GM12878 (cell line): ENCODE data around the gene OR5B2. TPM values are rescaled to one million over a fixed set of nuclear protein-coding genes. Genes with fewer than 3 reads are reported as not detected.

Experiments used
- ATAC-seq: fragments of 200-7000 bp; cut with Tn5 transposase; 3 replicates; pipeline ENCODE4 v1.9.1; 2020; ENCODE audit warnings: mild to moderate bottlenecking, moderate library complexity
- BruUV-seq: library from RNA; stranded (reverse); fragments of 400-500 nt; replicated peaks from 2 replicates; lab custom pipeline; 2021; lab: Mats Ljungman, UMichigan
- CTCF ChIA-PET: fragments of 300-600 bp; sonication (Branson Sonifier 250); formaldehyde crosslinking; extraction: SDS; loops from one replicate; lab custom pipeline; 2021; ENCODE audit warnings: inconsistent platforms; lab: Yijun Ruan, JAX
- POLR2A ChIA-PET: fragments of 350-600 bp; formaldehyde crosslinking; extraction: SDS; loops from one replicate; lab custom pipeline; 2021; ENCODE audit warnings: inconsistent platforms; lab: Charles Lee
- RAD21 ChIA-PET: fragments of 300-600 bp; sonication (Branson Sonifier 250); formaldehyde crosslinking; loops from one replicate; lab custom pipeline; 2023; ENCODE audit warnings: antibody characterized with exemption; ENCODE audit not compliant: unreplicated experiment; lab: Charles Lee
- SMC1A ChIA-PET: fragments of 300-600 bp; sonication (Branson Sonifier 250); formaldehyde crosslinking; loops from one replicate; lab custom pipeline; 2023; ENCODE audit not compliant: unreplicated experiment, uncharacterized antibody; lab: Charles Lee
- DNase-seq: peaks from one replicate; pipeline ENCODE4 v3.0.0-alpha.2; 2011; ENCODE audit warnings: low read depth, low spot score
- FAIRE-seq: peaks from 3 replicates; lab custom pipeline; 2011; peaks lifted over from hg19 to GRCh38; lab: Jason Lieb, UNC
- H2AFZ ChIP-seq: 2 replicates; pipeline ENCODE4 v1.6.0; 2011; ENCODE audit warnings: low read depth, low read length, control low read depth; ENCODE audit not compliant: control insufficient read depth
- H3K27ac ChIP-seq: 2 replicates; pipeline ENCODE4 v1.5.1; 2011; ENCODE audit warnings: control low read depth; ENCODE audit not compliant: control insufficient read depth, insufficient read depth
- H3K27me3 ChIP-seq, 2 experiments: replicated peaks in 1 of 2; 2 replicates each; pipeline versions ENCODE4 v1.6.0 to v1.6.1; 2011; ENCODE audit warnings: low read length in 1 of 2; ENCODE audit not compliant: control insufficient read depth in 2 of 2, insufficient read depth in 2 of 2
- H3K36me3 ChIP-seq, 2 experiments: 2 replicates each; pipeline ENCODE4 v1.5.1; 2011; ENCODE audit warnings: low read length in 1 of 2; ENCODE audit not compliant: control insufficient read depth in 2 of 2, insufficient read depth in 2 of 2
- H3K4me1 ChIP-seq: 2 replicates; pipeline ENCODE4 v1.6.1; 2011; ENCODE audit warnings: mild to moderate bottlenecking, low read length, moderate library complexity, mixed read lengths; ENCODE audit not compliant: control insufficient read depth, insufficient read depth
- H3K4me2 ChIP-seq: 2 replicates; pipeline ENCODE4 v1.6.0; 2011; ENCODE audit warnings: control low read depth; ENCODE audit not compliant: control insufficient read depth, insufficient read depth
- H3K4me3 ChIP-seq: fragments of 200-600 bp; sonication (generic); 2 replicates; pipeline ENCODE4 v1.5.1; 2016
- H3K79me2 ChIP-seq: 2 replicates; pipeline ENCODE4 v1.6.0; 2011; ENCODE audit warnings: low read length; ENCODE audit not compliant: control insufficient read depth, insufficient read depth
- H3K9ac ChIP-seq: 2 replicates; pipeline ENCODE4 v1.8.0; 2011; ENCODE audit warnings: low read length, control low read depth, mixed read lengths; ENCODE audit not compliant: control insufficient read depth, insufficient read depth
- H3K9me3 ChIP-seq: replicated peaks from 3 replicates; pipeline ENCODE4 v1.5.1; 2011; ENCODE audit warnings: mild to moderate bottlenecking, low read length; ENCODE audit not compliant: control insufficient read depth, insufficient read depth
- H4K20me1 ChIP-seq: 2 replicates; pipeline ENCODE4 v1.6.0; 2011; ENCODE audit not compliant: control insufficient read depth, insufficient read depth
- CBX5 ChIP-seq: sonication (generic); IDR thresholded peaks from 2 replicates; pipeline ENCODE4 v1.6.1; 2016; ENCODE audit warnings: low read depth, moderate library complexity, mild to moderate bottlenecking, inconsistent platforms
- CEBPZ ChIP-seq: fragments of 150-350 bp; IDR thresholded peaks from 2 replicates; pipeline ENCODE4 v1.6.1; 2016; ENCODE audit warnings: low read depth, low read length
- NR2F1 ChIP-seq: fragments of 450-650 bp; conservative IDR thresholded peaks from 2 replicates; pipeline ENCODE4 v1.6.1; 2017; ENCODE audit warnings: mild to moderate bottlenecking
- PKNOX1 ChIP-seq: fragments of 450-650 bp; IDR thresholded peaks from 2 replicates; pipeline ENCODE4 v1.6.1; 2016; ENCODE audit warnings: mild to moderate bottlenecking
- SUPT20H ChIP-seq: IDR thresholded peaks from 2 replicates; pipeline ENCODE4 v1.6.1; 2011; ENCODE audit warnings: low read depth, mild to moderate bottlenecking, low read length, moderate library complexity, borderline replicate concordance; ENCODE audit not compliant: control insufficient read depth
- TBL1XR1 ChIP-seq: IDR thresholded peaks from 2 replicates; pipeline ENCODE4 v1.6.1; 2012; ENCODE audit warnings: low read depth, low read length, improper control_type of control experiment
- ZNF384 ChIP-seq: IDR thresholded peaks from 2 replicates; pipeline ENCODE4 v1.6.1; 2012; ENCODE audit warnings: low read depth, mild to moderate bottlenecking, low read length, improper control_type of control experiment, borderline replicate concordance
- in situ Hi-C: fragments of 300-500 bp; cut with MboI; formaldehyde crosslinking; loops from 9 replicates; pipeline ENCODE4 v1.14.3; 2018; ENCODE audit warnings: mixed read lengths
- intact Hi-C: fragments of 100-400 bp; cut with micrococcal nuclease; formaldehyde crosslinking; loops from one replicate; pipeline ENCODE4 v1.14.2; 2022; ENCODE audit not compliant: unreplicated experiment
- polyA plus RNA-seq, 11 experiments: library from polyadenylated mRNA; depleted of rRNA in 4 of 11; unstranded in 6 of 11; stranded (reverse) in 5 of 11; fragments of >200 nt; fragmentation: Nextera tagmentation in 4 of 11; fragmentation: Illumina TruSeq in 1 of 11; extraction: Ambion mirVana in 4 of 11; extraction: Trizol in 1 of 11; gene quantifications; 1 replicate in 1 of 11; 2 replicates in 10 of 11; pipeline versions ENCODE4 v1.2.1 to v1.2.3, GENCODE V29; 2011 to 2016; ENCODE audit warnings: inconsistent platforms in 2 of 11, missing spikeins in 2 of 11, low read depth in 1 of 11
- total RNA-seq, 4 experiments: library from RNA; depleted of rRNA in 3 of 4; stranded (reverse); fragments of >200 nt in 3 of 4; fragmentation: Illumina TruSeq in 1 of 4; extraction: Trizol in 1 of 4; gene quantifications; 2 replicates each; pipeline versions ENCODE4 v1.2.1 to v1.2.3, GENCODE V29; 2013 to 2021

Gene OR5B2
- total and polyA plus RNA-seq, 10 of the 15 experiments (the other 5 are each of a cell fraction or from before 2014, with no cell fraction given) = 0.26 TPM; not detected in 9

GRCh38 chr11:58428021-58428420 lies at the start of gene OR5B2 (continued):
- TF ChIP-seq PKNOX1 (no peak), SUPT20H (no peak), CEBPZ (no peak)
- TF ChIP-seq, all 136 proteins: peak for 0

DNA sequence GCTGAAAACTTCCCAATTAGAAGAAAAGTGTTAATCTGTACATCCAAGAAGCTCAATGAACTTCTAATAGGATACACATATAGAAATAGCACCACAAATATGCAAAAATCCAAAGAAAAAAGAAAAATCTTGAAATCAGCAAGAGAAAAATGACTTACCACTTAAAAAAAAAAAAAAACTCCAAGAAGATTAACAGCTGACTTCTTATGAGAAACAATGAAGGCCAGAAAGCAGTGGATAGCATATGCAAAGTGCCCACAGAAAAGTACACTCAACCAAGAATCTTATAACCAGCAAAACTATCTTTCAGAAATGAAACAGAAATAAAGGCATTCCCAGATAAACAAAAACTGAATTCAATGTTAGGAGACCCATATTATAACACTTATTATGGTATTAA lies 44.0 kb upstream of the OR5B2 start:
- ChIA-PET POLR2A (no interaction called here), SMC1A (no interaction called here), CTCF (no interaction called here), RAD21 (no interaction called here)
- peak; percentile 87 for TF ChIP-seq CBX5
- no peak for TF ChIP-seq TBL1XR1
- peak; percentile 81 for TF ChIP-seq ZNF384
- TF ChIP-seq NR2F1 = no peak
- ATAC-seq = no peak
- Histone ChIP-seq H3K27me3 (no peaks in the 10 kb centered on the region), H3K4me3 (no peak overlapping the region), H3K4me1 (no peaks in the 10 kb centered on the region), H4K20me1 (no peaks in the 10 kb centered on the region), H3K9me3 (no peaks in the 10 kb centered on the region; the same call in 1 of the 3 replicates), H3K27ac (no peak overlapping the region), H3K36me3 (no peaks in the 10 kb centered on the region), H3K79me2 (no peaks in the 10 kb centered on the region), H3K9ac (no peak overlapping the region), H3K4me2 (no peak overlapping the region), H2AFZ (no peak overlapping the region)
- DNase-seq = no peak
- FAIRE-seq = no peak
- intact Hi-C loops = no loop called here
- BruUV-seq = no TSS peak
- in situ Hi-C loops = no loop called here
